Body of pancreas (tissue), 4 donors: ENCODE results near the gene EPHB1.

Experiments
- POLR2A ChIP-seq, 3 donors: fragments of 450-650 bp; IDR thresholded peaks; one replicate each; pipeline ENCODE4 v1.6.1; 2016; ENCODE audit warnings: antibody characterized with exemption in 3 of 3, mild to moderate bottlenecking in 2 of 3
- TF ChIP-seq, protein P1 (sequence below), 7 experiments: fragments of 450-650 bp in 4 of 7; fragments of 200-600 bp in 3 of 7; sonication (generic) in 3 of 7; IDR thresholded peaks; one replicate each; pipeline ENCODE4 v1.5.1; 2016 to 2019; ENCODE audit warnings: antibody characterized with exemption in 7 of 7

DNA sequence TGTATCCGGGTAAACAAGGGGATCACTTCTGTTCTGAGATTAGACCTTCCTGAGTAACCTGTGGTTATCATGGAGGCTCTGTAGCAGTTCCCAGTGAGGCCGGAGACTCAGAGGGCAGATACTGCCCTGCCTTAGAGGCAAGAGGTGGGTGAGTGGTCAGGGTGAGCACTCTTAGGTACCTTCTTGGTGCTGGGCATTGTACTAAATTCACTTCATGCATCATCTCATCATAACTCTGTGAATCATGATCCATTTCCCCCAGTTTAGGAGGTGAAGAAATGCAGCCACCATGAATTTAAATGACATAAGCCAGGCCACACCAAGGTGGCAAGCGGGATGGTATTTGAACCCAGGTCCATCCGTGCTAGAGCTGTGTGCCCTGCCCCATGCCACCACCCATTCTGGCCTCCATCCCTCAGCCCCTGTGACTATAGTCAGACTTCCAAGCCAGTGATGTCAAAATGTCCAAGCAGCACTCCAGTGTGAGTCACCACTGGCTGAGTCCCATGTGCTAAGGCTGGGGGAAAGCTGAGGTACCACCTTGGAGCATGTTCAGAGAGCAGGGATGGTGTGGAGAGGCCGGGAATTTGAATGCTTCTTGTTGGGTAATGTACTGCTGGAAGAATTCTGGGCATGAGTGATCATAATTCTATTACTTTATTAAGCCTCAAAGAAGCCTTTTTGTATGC, 88.8 kb downstream of the EPHB1 start:
- TF ChIP-seq, protein P1, sequence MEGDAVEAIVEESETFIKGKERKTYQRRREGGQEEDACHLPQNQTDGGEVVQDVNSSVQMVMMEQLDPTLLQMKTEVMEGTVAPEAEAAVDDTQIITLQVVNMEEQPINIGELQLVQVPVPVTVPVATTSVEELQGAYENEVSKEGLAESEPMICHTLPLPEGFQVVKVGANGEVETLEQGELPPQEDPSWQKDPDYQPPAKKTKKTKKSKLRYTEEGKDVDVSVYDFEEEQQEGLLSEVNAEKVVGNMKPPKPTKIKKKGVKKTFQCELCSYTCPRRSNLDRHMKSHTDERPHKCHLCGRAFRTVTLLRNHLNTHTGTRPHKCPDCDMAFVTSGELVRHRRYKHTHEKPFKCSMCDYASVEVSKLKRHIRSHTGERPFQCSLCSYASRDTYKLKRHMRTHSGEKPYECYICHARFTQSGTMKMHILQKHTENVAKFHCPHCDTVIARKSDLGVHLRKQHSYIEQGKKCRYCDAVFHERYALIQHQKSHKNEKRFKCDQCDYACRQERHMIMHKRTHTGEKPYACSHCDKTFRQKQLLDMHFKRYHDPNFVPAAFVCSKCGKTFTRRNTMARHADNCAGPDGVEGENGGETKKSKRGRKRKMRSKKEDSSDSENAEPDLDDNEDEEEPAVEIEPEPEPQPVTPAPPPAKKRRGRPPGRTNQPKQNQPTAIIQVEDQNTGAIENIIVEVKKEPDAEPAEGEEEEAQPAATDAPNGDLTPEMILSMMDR (IDR thresholded peaks at IDR 0.05), result no peak
- TF ChIP-seq POLR2A (IDR thresholded peaks at IDR 0.05), result no peak
